Body of pancreas (tissue), 4 donors: Measurements from ENCODE around the gene RNF222.

ENCODE experiments used
- POLR2A ChIP-seq, 3 donors: fragments of 450-650 bp; IDR thresholded peaks; one replicate each; pipeline ENCODE4 v1.6.1; 2016; ENCODE audit warnings: antibody characterized with exemption in 3 of 3, mild to moderate bottlenecking in 2 of 3
- TF ChIP-seq, protein P1 (sequence below), 7 experiments: fragments of 450-650 bp in 4 of 7; fragments of 200-600 bp in 3 of 7; sonication (generic) in 3 of 7; IDR thresholded peaks; one replicate each; pipeline ENCODE4 v1.5.1; 2016 to 2019; ENCODE audit warnings: antibody characterized with exemption in 7 of 7

DNA sequence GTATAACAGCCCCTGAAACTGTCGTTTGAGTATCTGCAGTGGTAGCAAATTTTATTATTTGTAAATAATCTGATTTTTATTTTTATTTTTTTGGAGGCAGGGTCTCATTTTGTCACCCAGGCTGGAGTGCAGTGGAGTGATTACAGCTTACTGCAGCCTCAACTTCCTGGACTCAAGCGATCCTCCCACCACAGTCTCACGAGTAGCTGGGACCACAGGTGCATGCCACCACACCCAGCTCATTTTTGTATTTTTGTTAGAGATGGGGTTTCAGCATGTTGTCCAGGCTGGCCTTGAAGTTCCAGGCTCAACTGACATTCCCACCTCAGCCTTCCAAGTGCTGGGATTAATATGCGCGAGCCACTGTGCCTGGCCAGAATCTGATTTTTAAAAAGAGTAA is 40.8 kb upstream of the RNF222 start:
- TF ChIP-seq, protein P1, sequence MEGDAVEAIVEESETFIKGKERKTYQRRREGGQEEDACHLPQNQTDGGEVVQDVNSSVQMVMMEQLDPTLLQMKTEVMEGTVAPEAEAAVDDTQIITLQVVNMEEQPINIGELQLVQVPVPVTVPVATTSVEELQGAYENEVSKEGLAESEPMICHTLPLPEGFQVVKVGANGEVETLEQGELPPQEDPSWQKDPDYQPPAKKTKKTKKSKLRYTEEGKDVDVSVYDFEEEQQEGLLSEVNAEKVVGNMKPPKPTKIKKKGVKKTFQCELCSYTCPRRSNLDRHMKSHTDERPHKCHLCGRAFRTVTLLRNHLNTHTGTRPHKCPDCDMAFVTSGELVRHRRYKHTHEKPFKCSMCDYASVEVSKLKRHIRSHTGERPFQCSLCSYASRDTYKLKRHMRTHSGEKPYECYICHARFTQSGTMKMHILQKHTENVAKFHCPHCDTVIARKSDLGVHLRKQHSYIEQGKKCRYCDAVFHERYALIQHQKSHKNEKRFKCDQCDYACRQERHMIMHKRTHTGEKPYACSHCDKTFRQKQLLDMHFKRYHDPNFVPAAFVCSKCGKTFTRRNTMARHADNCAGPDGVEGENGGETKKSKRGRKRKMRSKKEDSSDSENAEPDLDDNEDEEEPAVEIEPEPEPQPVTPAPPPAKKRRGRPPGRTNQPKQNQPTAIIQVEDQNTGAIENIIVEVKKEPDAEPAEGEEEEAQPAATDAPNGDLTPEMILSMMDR (IDR thresholded peaks at IDR 0.05), result no peak
- no peak for TF ChIP-seq POLR2A (IDR thresholded peaks at IDR 0.05)
